AG10803 (cell line): Measurements from ENCODE around the gene MRPS21.

Experiments
- DNase-seq: peaks from one replicate; pipeline ENCODE4 v3.0.0; 2010; ENCODE audit warnings: low read depth
- H3K4me3 ChIP-seq: 2 replicates; pipeline ENCODE4 v1.5.1; 2011; ENCODE audit warnings: mild to moderate bottlenecking, low read length, control low read depth
- TF ChIP-seq, protein P1 (sequence below): conservative IDR thresholded peaks from 2 replicates; pipeline ENCODE4 v1.5.1; 2011; ENCODE audit warnings: mild to moderate bottlenecking, low read length, control low read depth, inconsistent platforms

The MRPS21 gene

DNA sequence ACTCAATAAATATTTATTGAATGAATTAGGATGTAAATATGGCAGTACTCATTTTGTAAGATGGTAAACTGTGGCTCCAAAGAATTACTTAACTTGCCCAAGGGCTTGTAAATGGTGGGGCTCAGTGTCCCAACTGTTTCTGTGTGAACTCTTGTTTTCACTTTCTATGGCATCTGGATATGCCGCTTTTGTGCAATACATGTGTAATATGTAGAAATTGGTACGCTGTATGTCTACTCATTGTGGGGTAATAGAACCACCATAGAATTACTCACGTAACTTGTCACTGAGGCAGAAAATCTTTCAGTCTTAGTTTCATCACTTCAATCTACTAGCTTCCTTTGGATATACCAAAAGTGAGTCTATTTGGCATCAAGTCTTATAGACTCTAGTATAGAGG, 28.6 kb downstream of the MRPS21 start:
- peak; percentile 56 for DNase-seq
- peak overlapping the region; percentile 90 for H3K4me3 ChIP-seq
- TF ChIP-seq, protein P1, sequence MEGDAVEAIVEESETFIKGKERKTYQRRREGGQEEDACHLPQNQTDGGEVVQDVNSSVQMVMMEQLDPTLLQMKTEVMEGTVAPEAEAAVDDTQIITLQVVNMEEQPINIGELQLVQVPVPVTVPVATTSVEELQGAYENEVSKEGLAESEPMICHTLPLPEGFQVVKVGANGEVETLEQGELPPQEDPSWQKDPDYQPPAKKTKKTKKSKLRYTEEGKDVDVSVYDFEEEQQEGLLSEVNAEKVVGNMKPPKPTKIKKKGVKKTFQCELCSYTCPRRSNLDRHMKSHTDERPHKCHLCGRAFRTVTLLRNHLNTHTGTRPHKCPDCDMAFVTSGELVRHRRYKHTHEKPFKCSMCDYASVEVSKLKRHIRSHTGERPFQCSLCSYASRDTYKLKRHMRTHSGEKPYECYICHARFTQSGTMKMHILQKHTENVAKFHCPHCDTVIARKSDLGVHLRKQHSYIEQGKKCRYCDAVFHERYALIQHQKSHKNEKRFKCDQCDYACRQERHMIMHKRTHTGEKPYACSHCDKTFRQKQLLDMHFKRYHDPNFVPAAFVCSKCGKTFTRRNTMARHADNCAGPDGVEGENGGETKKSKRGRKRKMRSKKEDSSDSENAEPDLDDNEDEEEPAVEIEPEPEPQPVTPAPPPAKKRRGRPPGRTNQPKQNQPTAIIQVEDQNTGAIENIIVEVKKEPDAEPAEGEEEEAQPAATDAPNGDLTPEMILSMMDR = no peak

DNA sequence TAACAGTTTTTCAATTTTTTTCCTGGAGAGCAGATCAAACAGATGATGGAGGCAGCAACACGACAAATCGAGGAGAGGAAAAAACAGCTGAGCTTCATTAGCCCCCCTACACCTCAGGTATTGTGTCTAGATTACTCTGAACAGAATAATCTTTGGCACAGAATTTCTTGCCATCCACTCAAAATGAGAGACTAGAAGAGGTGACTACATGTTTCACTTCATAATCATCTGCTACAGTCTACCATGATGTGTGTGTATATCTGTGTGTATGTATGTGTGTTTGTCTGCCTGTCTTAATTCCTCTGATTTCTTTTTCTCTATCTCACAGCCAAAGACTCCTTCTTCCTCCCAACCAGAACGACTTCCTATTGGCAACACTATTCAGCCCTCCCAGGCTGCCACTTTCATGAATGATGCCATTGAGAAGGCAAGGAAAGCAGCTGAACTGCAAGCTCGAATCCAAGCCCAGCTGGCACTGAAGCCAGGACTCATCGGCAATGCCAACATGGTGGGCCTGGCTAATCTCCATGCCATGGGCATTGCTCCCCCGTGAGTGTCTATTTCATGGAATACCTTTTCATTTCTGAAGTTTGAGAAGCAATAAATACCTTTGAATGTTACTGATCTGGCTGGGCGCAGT, 39.1 kb downstream of the MRPS21 start:
- TF ChIP-seq, protein P1 = no peak
- no peak for DNase-seq
- H3K4me3 ChIP-seq = no peak overlapping the region

GRCh38 chr1:150346316-150346715, 52.7 kb downstream of the MRPS21 start:
- no peak for DNase-seq
- H3K4me3 ChIP-seq = no peak overlapping the region
- TF ChIP-seq, protein P1 = no peak

DNA sequence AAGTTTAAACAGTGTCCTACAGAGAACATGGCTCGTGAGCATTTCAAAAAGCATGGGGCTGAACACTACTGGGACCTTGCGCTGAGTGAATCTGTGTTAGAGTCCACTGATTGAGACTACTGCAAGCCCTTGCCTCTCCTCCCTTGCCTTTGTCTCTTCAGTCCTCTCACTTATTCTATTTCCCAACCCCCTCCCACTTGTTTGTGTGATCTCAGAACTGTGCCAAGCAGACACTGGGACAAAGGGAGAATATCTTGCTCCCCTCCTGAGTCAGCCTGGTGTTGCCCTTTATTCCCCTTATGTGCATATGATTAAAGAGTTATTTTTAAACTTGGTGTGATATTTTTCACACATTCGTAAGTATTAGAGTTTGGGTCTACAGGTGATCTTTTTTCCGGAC, 59.2 kb downstream of the MRPS21 start:
- no peak for DNase-seq
- no peak overlapping the region for H3K4me3 ChIP-seq
- TF ChIP-seq, protein P1 = no peak
